Kidney (tissue), 14 donors: Measurements from ENCODE around the gene ZNF431. TPM values are rescaled to one million over a fixed set of nuclear protein-coding genes. Genes with fewer than 3 reads are reported as not detected.
A peak's percentile ranks its signal among the peaks of the same experiment; 100 is the strongest.

ENCODE experiments used
- DNase-seq, 5 donors: peaks; one replicate each; pipeline ENCODE4 v3.0.0-alpha.2; 2013 to 2020
- FAIRE-seq: peaks from 2 replicates; lab custom pipeline; 2012; peaks lifted over from hg19 to GRCh38; lab: Jason Lieb, UNC
- H3K27ac ChIP-seq, 2 donors: one replicate each; pipeline ENCODE4 v1.7.0; 2013; ENCODE audit warnings: low read depth in 2 of 2, low read length in 2 of 2, inconsistent platforms in 1 of 2
- H3K27me3 ChIP-seq: one replicate; pipeline ENCODE4 v1.7.1; 2013; ENCODE audit warnings: low read length, inconsistent platforms; ENCODE audit not compliant: control insufficient read depth, insufficient read depth
- H3K36me3 ChIP-seq, 3 donors: one replicate each; pipeline versions ENCODE4 v1.7.0 to v1.7.1; 2013; ENCODE audit warnings: low read length in 3 of 3, control low read depth in 1 of 3, inconsistent platforms in 1 of 3; ENCODE audit not compliant: insufficient read depth in 3 of 3, control insufficient read depth in 2 of 3
- H3K4me1 ChIP-seq, 3 donors: one replicate each; pipeline versions ENCODE4 v1.7.0 to v1.7.1; 2013; ENCODE audit warnings: low read length in 3 of 3, inconsistent platforms in 1 of 3, low read depth in 1 of 3; ENCODE audit not compliant: control insufficient read depth in 2 of 3, insufficient read depth in 2 of 3
- H3K4me3 ChIP-seq, 3 donors: one replicate each; pipeline versions ENCODE4 v1.7.0 to v1.8.1; 2013; ENCODE audit warnings: low read length in 3 of 3, control low read depth in 1 of 3, inconsistent platforms in 1 of 3
- H3K9ac ChIP-seq, 3 donors: one replicate each; pipeline versions ENCODE4 v1.7.0 to v1.7.1; 2013; ENCODE audit warnings: low read length in 3 of 3, control low read depth in 1 of 3, inconsistent platforms in 1 of 3
- H3K9me3 ChIP-seq, 3 donors: one replicate each; pipeline versions ENCODE4 v1.7.0 to v1.7.1; 2013; ENCODE audit warnings: low read length in 3 of 3, control low read depth in 1 of 3, inconsistent platforms in 1 of 3; ENCODE audit not compliant: control insufficient read depth in 2 of 3, insufficient read depth in 1 of 3
- CTCF ChIP-seq: IDR thresholded peaks from 3 replicates; pipeline ENCODE4 v1.5.1; 2012; ENCODE audit warnings: mild to moderate bottlenecking, moderate library complexity, borderline replicate concordance; ENCODE audit not compliant: insufficient read depth; ENCODE audit errors: extremely low read depth
- intact Hi-C: fragments of 100-400 bp; cut with DNase I; formaldehyde crosslinking; loops from one replicate; pipeline ENCODE4 v1.11.1; 2022
- polyA plus RNA-seq: library from polyadenylated mRNA; stranded (reverse); fragments of 350-450 nt; fragmentation: Illumina TruSeq; extraction: RNeasy Lipid Tissue Mini Kit (QIAGEN cat#74804); gene quantifications from one replicate; pipeline ENCODE4 v1.2.3, GENCODE V29; 2014; ENCODE audit warnings: low read depth, low replicate concordance; ENCODE audit not compliant: insufficient read depth
- total RNA-seq: library from RNA; stranded (reverse); fragmentation: NEBNext Ultra II Directional; extraction: Animal tissue kit (Norgen Biotek cat#: 25700); gene quantifications from one replicate; pipeline ENCODE4 v1.2.1, GENCODE V29; 2021
- donor health status: control.
- donor health status: control.
- donor health status: control.
- donor health status: control.
- donor health status: control.
- donor health status: DM: yes; HTN: yes; CAD: no.
- donor health status: Normal renal cell carcinoma (clear cell type).

The ZNF431 gene
- total and polyA plus RNA-seq, 2 donors from 2014 or later, result 4.2 to 17.2 TPM

GRCh38 chr19:21128901-21129698 lies 12.7 kb upstream of the ZNF431 start:
- Histone ChIP-seq H3K9ac (no peak overlapping the region), H3K4me3 (no peak overlapping the region), H3K27ac (no peak overlapping the region), H3K9me3 (no peaks in the 10 kb centered on the region), H3K4me1 (no peaks in the 10 kb centered on the region), H3K27me3 (no peaks in the 10 kb centered on the region), H3K36me3 (no peaks in the 10 kb centered on the region)
- no peak for FAIRE-seq
- no peak for TF ChIP-seq CTCF
- DNase-seq, result no peak
- intact Hi-C loops, result no loop called here

GRCh38 chr19:21130097-21130775 lies 11.6 kb upstream of the ZNF431 start:
- Histone ChIP-seq H3K9me3 (no peaks in the 10 kb centered on the region), H3K27ac (no peak overlapping the region), H3K9ac (no peak overlapping the region), H3K4me3 (no peak overlapping the region), H3K36me3 (no peaks in the 10 kb centered on the region), H3K27me3 (no peaks in the 10 kb centered on the region), H3K4me1 (no peaks in the 10 kb centered on the region)
- no peak for TF ChIP-seq CTCF
- FAIRE-seq (no peak), DNase-seq (peak in 2 of 5 donors; percentile 49 to 63)
- intact Hi-C loops, result no loop called here

GRCh38 chr19:21133633-21134032 lies 8.2 kb upstream of the ZNF431 start:
- TF ChIP-seq CTCF, result no peak
- FAIRE-seq, result no peak
- no peaks in the 10 kb centered on the region for H3K27me3 ChIP-seq
- no peak overlapping the region for H3K4me3 ChIP-seq
- intact Hi-C loops, result no loop called here
- H3K36me3 ChIP-seq, result no peaks in the 10 kb centered on the region
- H3K9me3 ChIP-seq, result no peaks in the 10 kb centered on the region
- H3K9ac ChIP-seq, result no peak overlapping the region
- H3K4me1 ChIP-seq, result no peaks in the 10 kb centered on the region
- no peak overlapping the region for H3K27ac ChIP-seq
- no peak for DNase-seq
